IMR-90 (cell line): ENCODE measurements around the gene MRPS35. TPM values are rescaled to one million over a fixed set of nuclear protein-coding genes. Genes with fewer than 3 reads are reported as not detected.
A peak's percentile ranks its signal among the peaks of the same experiment; 100 is the strongest.

Experiments
- ATAC-seq: fragments of 200-7000 bp; cut with Tn5 transposase; 2 replicates; pipeline ENCODE4 v1.9.1; 2020; ENCODE audit warnings: low read depth, mild to moderate bottlenecking, moderate library complexity
- BruUV-seq: library from RNA; stranded (reverse); fragments of 400-500 nt; replicated peaks from 2 replicates; lab custom pipeline; 2021; lab: Mats Ljungman, UMichigan
- CTCF ChIA-PET: fragments of 300-600 bp; formaldehyde crosslinking; extraction: SDS; loops from one replicate; lab custom pipeline; 2021; ENCODE audit warnings: antibody characterized with exemption; lab: Yijun Ruan, JAX
- POLR2A ChIA-PET: fragments of 300-600 bp; sonication (Branson Sonifier 250); formaldehyde crosslinking; loops from one replicate; lab custom pipeline; 2022; ENCODE audit warnings: antibody characterized with exemption; ENCODE audit not compliant: unreplicated experiment; lab: Charles Lee
- DNase-seq: peaks from one replicate; pipeline ENCODE4 v3.0.0; 2013
- H2AFZ ChIP-seq: replicated peaks from 2 replicates; pipeline ENCODE3; 2013; ENCODE audit warnings: low read length, mild to moderate bottlenecking; ENCODE audit not compliant: poor library complexity
- H2AK5ac ChIP-seq: 2 replicates; pipeline ENCODE4 v1.6.1; 2013; ENCODE audit warnings: low read depth, low read length, inconsistent platforms
- H2AK9ac ChIP-seq: replicated peaks from 2 replicates; pipeline ENCODE3; 2013; ENCODE audit warnings: mild to moderate bottlenecking, low read depth, low read length, moderate library complexity; ENCODE audit not compliant: poor library complexity
- H2BK120ac ChIP-seq: 2 replicates; pipeline ENCODE4 v1.6.1; 2013; ENCODE audit warnings: low read depth, low read length, inconsistent platforms
- H2BK15ac ChIP-seq: 3 replicates; pipeline ENCODE4 v1.6.1; 2013; ENCODE audit warnings: low read depth, low read length, inconsistent platforms
- H2BK20ac ChIP-seq: 2 replicates; pipeline ENCODE4 v1.6.1; 2013; ENCODE audit warnings: low read depth, mild to moderate bottlenecking, inconsistent platforms, low read length, moderate library complexity
- H2BK5ac ChIP-seq: 2 replicates; pipeline ENCODE4 v1.6.1; 2013; ENCODE audit warnings: mild to moderate bottlenecking, low read depth, low read length, inconsistent platforms; ENCODE audit not compliant: poor library complexity, severe bottlenecking
- H3K14ac ChIP-seq: replicated peaks from 2 replicates; pipeline ENCODE4 v1.6.1; 2013; ENCODE audit warnings: low read depth, low read length, inconsistent platforms
- H3K18ac ChIP-seq: 2 replicates; pipeline ENCODE4 v1.6.1; 2013; ENCODE audit warnings: low read depth, low read length, control low read depth
- H3K23ac ChIP-seq: 2 replicates; pipeline ENCODE4 v1.6.1; 2013; ENCODE audit warnings: low read depth, low read length, inconsistent platforms
- H3K27ac ChIP-seq: 2 replicates; pipeline ENCODE4 v1.5.1; 2013; ENCODE audit warnings: mild to moderate bottlenecking, control low read depth, low read length; ENCODE audit not compliant: insufficient read depth
- H3K27me3 ChIP-seq: 2 replicates; pipeline ENCODE4 v1.6.1; 2013; ENCODE audit warnings: low read length; ENCODE audit not compliant: control insufficient read depth, insufficient read depth
- H3K36me3 ChIP-seq: 2 replicates; pipeline ENCODE4 v1.6.1; 2013; ENCODE audit warnings: low read length, mixed read lengths; ENCODE audit not compliant: control insufficient read depth, insufficient read depth
- H3K4ac ChIP-seq: 2 replicates; pipeline ENCODE4 v1.6.1; 2013; ENCODE audit warnings: low read depth, low read length, inconsistent platforms
- H3K4me1 ChIP-seq: 2 replicates; pipeline ENCODE4 v1.6.1; 2013; ENCODE audit warnings: low read length, mixed read lengths; ENCODE audit not compliant: control insufficient read depth, insufficient read depth
- H3K4me2 ChIP-seq: 2 replicates; pipeline ENCODE4 v1.6.1; 2013; ENCODE audit warnings: low read depth, mild to moderate bottlenecking, control low read depth, low read length, moderate library complexity
- H3K4me3 ChIP-seq: 2 replicates; pipeline ENCODE4 v1.5.1; 2013; ENCODE audit warnings: low read depth, mild to moderate bottlenecking, control low read depth, low read length, moderate library complexity; ENCODE audit not compliant: insufficient read depth
- H3K56ac ChIP-seq: 2 replicates; pipeline ENCODE4 v1.6.1; 2013; ENCODE audit warnings: low read length, inconsistent platforms; ENCODE audit not compliant: insufficient read depth; ENCODE audit errors: extremely low read depth
- H3K79me1 ChIP-seq, 2 experiments: 2 replicates each; pipeline ENCODE4 v1.6.1; 2013; ENCODE audit warnings: low read length in 2 of 2, inconsistent platforms in 1 of 2, low read depth in 1 of 2
- H3K9ac ChIP-seq: 2 replicates; pipeline ENCODE4 v1.6.1; 2013; ENCODE audit warnings: low read depth, low read length, control low read depth
- H3K9me1 ChIP-seq: 2 replicates; pipeline ENCODE4 v1.6.1; 2013; ENCODE audit warnings: low read length, inconsistent platforms; ENCODE audit not compliant: insufficient read depth
- H3K9me3 ChIP-seq: 2 replicates; pipeline ENCODE4 v1.6.1; 2013; ENCODE audit warnings: low read length; ENCODE audit not compliant: control insufficient read depth, insufficient read depth
- H4K20me1 ChIP-seq: 2 replicates; pipeline ENCODE4 v1.6.1; 2013; ENCODE audit warnings: low read length, inconsistent platforms; ENCODE audit not compliant: insufficient read depth
- H4K5ac ChIP-seq: 2 replicates; pipeline ENCODE4 v1.6.1; 2013; ENCODE audit warnings: mild to moderate bottlenecking, low read depth, low read length, control low read depth
- H4K8ac ChIP-seq, 2 experiments: 2 replicates each; pipeline ENCODE4 v1.6.1; 2013; ENCODE audit warnings: low read depth in 2 of 2, low read length in 2 of 2, control low read depth in 1 of 2, inconsistent platforms in 1 of 2
- H4K91ac ChIP-seq: 2 replicates; pipeline ENCODE4 v1.6.1; 2013; ENCODE audit warnings: low read depth, low read length, inconsistent platforms; ENCODE audit not compliant: insufficient read depth
- BHLHE40 ChIP-seq: fragments of 150-350 bp; IDR thresholded peaks from 2 replicates; pipeline ENCODE4 v1.6.1; 2016; ENCODE audit warnings: mild to moderate bottlenecking, low read depth, low read length
- CEBPB ChIP-seq: IDR thresholded peaks from 2 replicates; pipeline ENCODE4 v1.6.1; 2012; ENCODE audit warnings: low read depth, low read length, improper control_type of control experiment
- CHD1 ChIP-seq: IDR thresholded peaks from 2 replicates; pipeline ENCODE4 v1.6.1; 2012; ENCODE audit warnings: low read depth, low read length, improper control_type of control experiment
- CTCF ChIP-seq: conservative IDR thresholded peaks from 2 replicates; pipeline ENCODE4 v1.5.1; 2012; ENCODE audit warnings: mild to moderate bottlenecking, low read depth, low read length, improper control_type of control experiment
- ELK1 ChIP-seq: fragments of 150-350 bp; IDR thresholded peaks from 2 replicates; pipeline ENCODE4 v1.6.1; 2016; ENCODE audit warnings: low read depth, mild to moderate bottlenecking, low read length, moderate library complexity, borderline replicate concordance
- FOS ChIP-seq: fragments of 150-350 bp; IDR thresholded peaks from 2 replicates; pipeline ENCODE4 v1.6.1; 2016; ENCODE audit warnings: low read depth, low read length
- MAFK ChIP-seq: IDR thresholded peaks from 2 replicates; pipeline ENCODE4 v1.6.1; 2012; ENCODE audit warnings: low read depth, low read length, improper control_type of control experiment
- MAZ ChIP-seq: IDR thresholded peaks from 2 replicates; pipeline ENCODE4 v1.6.1; 2012; ENCODE audit warnings: low read depth, mild to moderate bottlenecking, low read length, improper control_type of control experiment, moderate library complexity, borderline replicate concordance
- MXI1 ChIP-seq: IDR thresholded peaks from 2 replicates; pipeline ENCODE4 v1.6.1; 2012; ENCODE audit warnings: low read depth, mild to moderate bottlenecking, low read length, moderate library complexity, borderline replicate concordance
- NFE2L2 ChIP-seq: fragments of 150-350 bp; IDR thresholded peaks from 2 replicates; pipeline ENCODE4 v1.6.1; 2016; ENCODE audit warnings: low read depth, mild to moderate bottlenecking, low read length
- POLR2A ChIP-seq: IDR thresholded peaks from 2 replicates; pipeline ENCODE4 v1.6.1; 2012; ENCODE audit warnings: mild to moderate bottlenecking, low read depth, low read length
- RAD21 ChIP-seq: IDR thresholded peaks from 2 replicates; pipeline ENCODE4 v1.6.1; 2012; ENCODE audit warnings: low read length, improper control_type of control experiment
- RCOR1 ChIP-seq: IDR thresholded peaks from 2 replicates; pipeline ENCODE4 v1.6.1; 2012; ENCODE audit warnings: mild to moderate bottlenecking, low read length, improper control_type of control experiment; ENCODE audit not compliant: insufficient replicate concordance
- RFX5 ChIP-seq: IDR thresholded peaks from 2 replicates; pipeline ENCODE4 v1.8.0; 2012; ENCODE audit warnings: low read depth, mild to moderate bottlenecking, low read length, moderate library complexity
- USF2 ChIP-seq: fragments of 150-350 bp; IDR thresholded peaks from 2 replicates; pipeline ENCODE4 v1.6.1; 2017; ENCODE audit warnings: mild to moderate bottlenecking, antibody characterized with exemption, low read length, low read depth
- WGBS, 2 experiments: methylation state at CpG; one replicate each; pipeline versions ENCODE4 v1.1.5 to v1.1.7; 2013; ENCODE audit warnings: missing lambda C conversion rate in 2 of 2; ENCODE audit not compliant: insufficient read length in 1 of 2; ENCODE audit errors: extremely low coverage in 2 of 2; 5-methylcytosine and 5-hydroxymethylcytosine counted together
- dilution Hi-C: fragments of 300-500 bp; cut with HindIII; formaldehyde crosslinking; loops from one replicate; pipeline ENCODE4 v1.14.3; 2018; ENCODE audit warnings: low sequenced_read_pairs; ENCODE audit not compliant: unreplicated experiment
- in situ Hi-C: fragments of 300-500 bp; cut with MboI; formaldehyde crosslinking; loops from 3 replicates; pipeline ENCODE4 v1.14.3; 2019; ENCODE audit warnings: low sequenced_read_pairs, inconsistent platforms, mixed read lengths
- intact Hi-C: fragments of 100-400 bp; cut with micrococcal nuclease; formaldehyde crosslinking; loops from 2 replicates; pipeline ENCODE4 v1.10.0; 2022
- polyA plus RNA-seq, 3 experiments: library from polyadenylated mRNA; depleted of rRNA; stranded (reverse); fragments of >200 nt; gene quantifications; 2 replicates each; pipeline ENCODE4 v1.2.3, GENCODE V29; 2012; ENCODE audit warnings: low replicate concordance in 1 of 3
- total RNA-seq: library from RNA; depleted of rRNA; stranded (reverse); fragments of >200 nt; gene quantifications from 2 replicates; pipeline ENCODE4 v1.2.3, GENCODE V29; 2012

The MRPS35 gene
- total and polyA plus RNA-seq, 2 of the 4 experiments (the other 2 are of a cell fraction): 27.4 to 40.1 TPM

- 93% methylated on average over 3 of the region's 12 CpGs; no CpG with 5 or more reads in 1 of the 2 experiments for WGBS, 2 experiments
- Histone ChIP-seq H3K36me3 (no peaks in the 10 kb centered on the region), H3K4me2 (peak overlapping the region; percentile 87), H4K5ac (peak overlapping the region; percentile 82), H2BK120ac (no peak overlapping the region; the same call in 1 of the 2 replicates), H2AFZ (peak overlapping the region; percentile 9), H3K56ac (no peak overlapping the region), H3K14ac (no peak overlapping the region), H3K27ac (peak overlapping the region; percentile 93), H3K4me1 (peaks cover 2% of the 10 kb centered on the region; the same call in 1 of the 2 replicates), H2BK20ac (no peak overlapping the region), H3K18ac (no peak overlapping the region), H3K9ac (no peak overlapping the region), H3K4ac (peak overlapping the region; percentile 52; the same call in 1 of the 2 replicates), H2BK5ac (no peak overlapping the region), H4K91ac (no peak overlapping the region), H2BK15ac (no peak overlapping the region), H3K27me3 (no peaks in the 10 kb centered on the region), H3K4me3 (peak overlapping the region; percentile 74), H4K20me1 (peaks cover 6% of the 10 kb centered on the region; the same call in 1 of the 2 replicates), H4K8ac (peak overlapping the region; percentile 84 to 97; a peak in 2 of 4 replicates), H3K23ac (no peak overlapping the region), H3K79me1 (peaks cover 9 to 33% of the 10 kb centered on the region in 2 experiments), H3K9me1 (peaks cover 9% of the 10 kb centered on the region; the same call in 1 of the 2 replicates), H2AK5ac (0 out of 2 replicates have a peak overlapping the region, but pooled peaks have one; percentile 68), H3K9me3 (no peaks in the 10 kb centered on the region), H2AK9ac (no peak overlapping the region)
- dilution Hi-C loops (no loop called here), in situ Hi-C loops (no loop called here), intact Hi-C loops (no loop called here)
- ChIA-PET POLR2A (no interaction called here), CTCF (no interaction called here)
- DNase-seq: no peak
- ATAC-seq: no peak
- no TSS peak for BruUV-seq
- TF ChIP-seq MXI1 (no peak), RFX5 (no peak), MAZ (no peak), FOS (no peak), USF2 (no peak), POLR2A (no peak), RAD21 (no peak), CTCF (no peak), NFE2L2 (no peak), ELK1 (no peak), CHD1 (no peak), RCOR1 (no peak), BHLHE40 (no peak), CEBPB (no peak), MAFK (no peak)
These were observed 1.3 kb upstream of the MRPS35 start for GRCh38 chr12:27709212-27709931.
